ENCODE data around the gene PRKCE.

The PRKCE gene

DNA sequence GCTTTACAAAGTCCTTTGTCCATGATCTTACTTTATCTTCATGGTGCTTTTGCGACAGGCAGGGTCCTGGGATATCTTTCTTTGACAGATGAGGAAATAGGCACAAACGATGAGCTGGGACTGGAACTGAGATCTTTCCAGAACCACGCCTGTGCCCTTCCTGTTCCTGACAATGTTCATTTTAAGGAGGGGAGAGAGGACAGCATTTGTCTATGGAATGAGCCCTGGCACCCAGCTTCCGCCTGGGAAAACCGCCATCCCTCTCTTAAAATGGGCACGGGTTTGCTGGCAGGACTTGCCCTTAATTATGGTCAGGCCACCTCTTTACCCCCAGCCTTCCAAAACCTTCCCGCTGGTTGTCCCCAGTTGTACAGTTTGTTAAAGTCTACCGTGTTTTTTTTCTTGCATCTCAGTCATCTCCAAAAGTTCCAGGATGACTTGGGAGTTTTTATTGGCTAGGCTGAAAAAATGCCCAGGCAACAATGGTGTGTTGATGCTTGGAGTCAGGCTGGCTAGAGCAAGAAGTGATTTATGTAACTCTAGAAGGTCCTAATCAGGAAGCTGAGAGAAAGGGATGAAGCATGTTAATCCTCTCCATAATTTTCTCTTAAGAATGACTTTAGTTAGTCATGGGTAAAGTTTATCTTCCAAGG, 380.8 kb downstream of the PRKCE start:
- Histone ChIP-seq H3K4me1 (ENCODE audit: control insufficient read depth, insufficient read depth, low read length) (peaks cover 15% of the 10 kb centered on the region), H3K4me3 (ENCODE audit: low read length in 2 of 2) (no peak overlapping the region), H3K27ac (ENCODE audit: low read length) (no peak overlapping the region), H3K9ac (ENCODE audit: low read length in 2 of 2) (no peak overlapping the region), H3K36me3 (ENCODE audit: control insufficient read depth in 2 of 2, insufficient read depth in 2 of 2, low read length in 2 of 2) (no peaks in the 10 kb centered on the region), H3K9me3 (ENCODE audit: control insufficient read depth in 2 of 2, low read length in 2 of 2) (no peaks in the 10 kb centered on the region), H3K27me3 (ENCODE audit: control insufficient read depth in 1 of 2, insufficient read depth in 2 of 2, low read length in 2 of 2) (no peaks in the 10 kb centered on the region)

DNA sequence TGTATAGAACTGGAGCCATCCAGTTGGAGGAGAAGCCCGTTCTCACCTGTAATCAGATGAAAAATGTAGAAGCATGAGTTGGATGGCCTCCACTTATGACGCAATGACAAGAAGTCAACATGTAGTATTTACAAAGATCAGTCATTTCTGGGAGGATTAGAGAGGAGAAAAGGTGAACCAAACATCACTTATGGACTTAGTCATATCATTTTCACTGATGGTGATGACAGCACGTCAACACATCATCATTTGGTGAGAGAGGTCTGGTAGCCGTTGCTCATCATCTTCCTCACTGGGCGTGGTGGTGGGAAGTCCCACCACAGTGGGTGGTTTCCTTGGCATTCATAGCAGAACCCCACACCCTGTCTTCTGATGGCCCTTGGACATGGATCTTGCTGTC, 381.5 kb downstream of the PRKCE start:
- no peak overlapping the region for H3K9ac ChIP-seq (ENCODE audit: low read length in 2 of 2)
- H3K27ac ChIP-seq (ENCODE audit: low read length) = no peak overlapping the region
- no peak overlapping the region for H3K4me3 ChIP-seq (ENCODE audit: low read length in 2 of 2)
- H3K4me1 ChIP-seq (ENCODE audit: control insufficient read depth, insufficient read depth, low read length) = peaks cover 15% of the 10 kb centered on the region
- no peaks in the 10 kb centered on the region for H3K36me3 ChIP-seq (ENCODE audit: control insufficient read depth in 2 of 2, insufficient read depth in 2 of 2, low read length in 2 of 2)
- no peaks in the 10 kb centered on the region for H3K9me3 ChIP-seq (ENCODE audit: control insufficient read depth in 2 of 2, low read length in 2 of 2)
- no peaks in the 10 kb centered on the region for H3K27me3 ChIP-seq (ENCODE audit: control insufficient read depth in 1 of 2, insufficient read depth in 2 of 2, low read length in 2 of 2)

DNA sequence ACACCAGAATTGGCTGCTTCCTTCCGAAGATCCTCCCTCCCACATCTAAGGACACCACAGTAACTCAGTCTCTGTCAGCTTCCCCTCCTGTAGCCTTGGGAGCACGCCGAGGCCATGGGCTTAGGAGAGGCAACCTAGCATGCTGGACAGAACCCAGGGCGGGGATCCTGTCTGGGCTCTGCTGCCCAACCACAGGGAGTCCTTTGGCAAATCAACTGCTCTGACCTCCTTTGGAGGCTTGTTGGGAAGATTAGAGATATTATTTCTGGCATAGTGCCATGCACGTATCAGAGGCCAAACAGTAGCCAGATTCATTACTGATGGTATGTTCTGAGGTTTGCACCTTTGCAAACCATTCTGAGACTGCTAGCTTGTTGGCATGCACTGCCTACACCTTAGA, 383.1 kb downstream of the PRKCE start:
- Histone ChIP-seq H3K9me3 (ENCODE audit: control insufficient read depth in 2 of 2, low read length in 2 of 2) (no peaks in the 10 kb centered on the region), H3K4me3 (ENCODE audit: low read length in 2 of 2) (no peak overlapping the region), H3K4me1 (ENCODE audit: control insufficient read depth, insufficient read depth, low read length) (peaks cover 15% of the 10 kb centered on the region), H3K27me3 (ENCODE audit: control insufficient read depth in 1 of 2, insufficient read depth in 2 of 2, low read length in 2 of 2) (no peaks in the 10 kb centered on the region), H3K27ac (ENCODE audit: low read length) (no peak overlapping the region), H3K9ac (ENCODE audit: low read length in 2 of 2) (no peak overlapping the region), H3K36me3 (ENCODE audit: control insufficient read depth in 2 of 2, insufficient read depth in 2 of 2, low read length in 2 of 2) (no peaks in the 10 kb centered on the region)

DNA sequence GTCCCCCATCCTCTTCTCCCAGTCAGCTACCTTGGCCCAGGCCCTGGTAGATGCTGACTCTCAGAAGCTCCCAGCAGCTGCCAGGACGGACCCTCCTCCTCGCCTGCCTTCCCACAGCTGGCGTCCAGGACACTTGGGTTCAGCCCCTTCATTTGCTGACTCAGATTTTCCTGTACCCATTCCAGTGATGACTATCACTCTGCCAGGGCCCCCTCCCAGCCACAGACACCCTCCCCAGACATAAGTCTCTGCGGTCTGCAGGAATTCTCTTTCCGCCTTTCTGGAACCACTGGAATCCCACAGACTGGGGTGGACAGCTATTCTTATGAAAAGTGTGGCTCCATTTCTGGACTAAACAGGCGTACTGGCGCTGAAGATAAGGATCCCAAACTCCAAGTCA, 385.5 kb downstream of the PRKCE start:
- peaks cover 4% of the 10 kb centered on the region for H3K4me1 ChIP-seq (ENCODE audit: control insufficient read depth, insufficient read depth, low read length)
- H3K9me3 ChIP-seq (ENCODE audit: control insufficient read depth in 2 of 2, low read length in 2 of 2) = no peaks in the 10 kb centered on the region
- H3K27ac ChIP-seq (ENCODE audit: low read length) = no peak overlapping the region
- no peak overlapping the region for H3K9ac ChIP-seq (ENCODE audit: low read length in 2 of 2)
- no peaks in the 10 kb centered on the region for H3K36me3 ChIP-seq (ENCODE audit: control insufficient read depth in 2 of 2, insufficient read depth in 2 of 2, low read length in 2 of 2)
- H3K4me3 ChIP-seq (ENCODE audit: low read length in 2 of 2) = no peak overlapping the region
- no peaks in the 10 kb centered on the region for H3K27me3 ChIP-seq (ENCODE audit: control insufficient read depth in 1 of 2, insufficient read depth in 2 of 2, low read length in 2 of 2)

DNA sequence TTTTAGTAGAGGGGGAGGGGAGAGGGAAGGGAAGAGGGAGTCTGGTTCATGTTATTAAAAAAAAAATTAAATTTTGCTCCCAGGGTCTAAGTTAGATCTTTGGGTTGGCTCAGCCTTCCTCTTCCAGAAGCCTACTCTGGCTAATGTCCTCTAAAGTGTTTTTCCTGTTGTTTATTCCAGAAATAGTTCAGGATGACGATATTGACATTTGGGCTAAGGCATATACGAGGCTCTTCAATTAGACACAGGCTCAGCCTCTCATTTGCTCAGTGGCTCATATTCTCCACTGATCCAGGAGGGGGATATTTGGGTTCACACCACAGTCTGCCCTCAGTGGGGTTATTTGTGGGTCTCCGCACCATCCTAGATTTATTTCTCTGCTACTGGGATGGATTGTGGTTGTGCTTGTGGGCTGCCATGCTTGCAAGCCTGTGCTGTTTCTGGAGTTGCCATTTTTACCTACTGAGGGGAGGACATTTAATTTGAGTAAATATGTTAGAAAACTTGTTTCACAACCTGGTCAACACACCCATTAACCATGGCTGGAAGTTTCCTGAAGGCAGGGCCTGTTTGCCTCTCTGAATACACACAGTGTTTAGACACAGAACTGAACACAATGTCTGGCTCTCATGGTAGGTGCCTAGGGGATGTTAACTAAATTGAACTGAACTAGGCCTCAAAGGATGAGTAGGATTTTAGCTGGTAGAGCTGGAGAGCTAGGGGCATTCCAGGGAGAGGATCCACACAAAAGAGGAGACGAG, 388.2 kb downstream of the PRKCE start:
- Histone ChIP-seq H3K27ac (ENCODE audit: low read length) (no peak overlapping the region), H3K27me3 (ENCODE audit: control insufficient read depth in 1 of 2, insufficient read depth in 2 of 2, low read length in 2 of 2) (no peaks in the 10 kb centered on the region), H3K4me3 (ENCODE audit: low read length in 2 of 2) (no peak overlapping the region), H3K9ac (ENCODE audit: low read length in 2 of 2) (no peak overlapping the region), H3K4me1 (ENCODE audit: control insufficient read depth, insufficient read depth, low read length) (no peaks in the 10 kb centered on the region), H3K9me3 (ENCODE audit: control insufficient read depth in 2 of 2, low read length in 2 of 2) (no peaks in the 10 kb centered on the region), H3K36me3 (ENCODE audit: control insufficient read depth in 2 of 2, insufficient read depth in 2 of 2, low read length in 2 of 2) (no peaks in the 10 kb centered on the region)

DNA sequence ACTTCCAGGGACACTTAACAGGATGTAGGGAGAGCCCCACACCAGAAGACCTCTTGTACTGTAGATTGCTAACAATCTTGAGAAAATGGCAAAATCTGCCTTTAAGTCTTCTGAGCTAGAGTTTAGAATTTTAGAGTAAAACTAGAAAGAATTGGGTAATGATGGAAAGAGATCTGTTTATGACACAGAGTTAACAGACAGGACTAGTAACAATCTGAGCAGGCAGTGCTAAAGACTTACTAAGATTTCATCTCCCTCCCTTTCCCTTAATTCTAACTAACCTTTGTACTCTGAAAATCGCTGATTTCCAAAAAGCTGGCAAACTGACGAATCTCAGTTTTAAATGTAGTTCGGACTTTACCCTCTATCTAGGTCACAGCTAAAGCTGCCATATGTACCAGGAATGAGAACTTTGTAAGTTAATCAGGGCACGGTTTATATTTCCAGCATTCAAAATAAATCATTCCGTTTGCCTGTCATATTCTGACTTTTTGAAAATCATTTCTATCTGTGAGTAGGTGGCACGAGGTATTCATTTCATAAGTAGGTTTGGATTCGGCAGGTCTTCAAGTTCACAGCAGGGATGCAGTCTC, 389.2 kb downstream of the PRKCE start:
- H3K27ac ChIP-seq (ENCODE audit: low read length) = no peak overlapping the region
- H3K9me3 ChIP-seq (ENCODE audit: control insufficient read depth in 2 of 2, low read length in 2 of 2) = no peaks in the 10 kb centered on the region
- no peak overlapping the region for H3K9ac ChIP-seq (ENCODE audit: low read length in 2 of 2)
- H3K27me3 ChIP-seq (ENCODE audit: control insufficient read depth in 1 of 2, insufficient read depth in 2 of 2, low read length in 2 of 2) = no peaks in the 10 kb centered on the region
- H3K36me3 ChIP-seq (ENCODE audit: control insufficient read depth in 2 of 2, insufficient read depth in 2 of 2, low read length in 2 of 2) = peaks cover 0 to 3% of the 10 kb centered on the region in 2 donors
- H3K4me1 ChIP-seq (ENCODE audit: control insufficient read depth, insufficient read depth, low read length) = no peaks in the 10 kb centered on the region
- no peak overlapping the region for H3K4me3 ChIP-seq (ENCODE audit: low read length in 2 of 2)

DNA sequence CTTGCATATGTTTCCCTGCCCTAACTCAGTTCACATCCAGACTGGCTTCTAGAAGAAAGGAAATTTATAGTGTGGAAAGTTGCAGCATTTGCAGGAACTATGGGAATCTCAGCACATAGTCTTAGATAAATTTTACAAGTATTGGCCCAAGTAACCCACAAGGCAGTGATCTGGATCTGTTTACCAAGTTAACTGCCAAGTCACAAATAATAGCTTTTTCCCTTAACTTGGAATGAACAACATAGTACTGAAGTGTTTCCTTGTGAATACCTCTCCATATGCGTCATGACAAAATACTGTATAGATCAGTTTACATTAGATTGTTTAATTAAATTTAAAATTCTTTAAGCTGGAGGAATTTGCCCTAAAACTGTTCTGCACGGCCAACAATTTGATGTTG, 390.0 kb downstream of the PRKCE start:
- no peak overlapping the region for H3K4me3 ChIP-seq (ENCODE audit: low read length in 2 of 2)
- H3K27me3 ChIP-seq (ENCODE audit: control insufficient read depth in 1 of 2, insufficient read depth in 2 of 2, low read length in 2 of 2) = no peaks in the 10 kb centered on the region
- H3K9ac ChIP-seq (ENCODE audit: low read length in 2 of 2) = no peak overlapping the region
- H3K9me3 ChIP-seq (ENCODE audit: control insufficient read depth in 2 of 2, low read length in 2 of 2) = no peaks in the 10 kb centered on the region
- H3K4me1 ChIP-seq (ENCODE audit: control insufficient read depth, insufficient read depth, low read length) = no peaks in the 10 kb centered on the region
- H3K27ac ChIP-seq (ENCODE audit: low read length) = no peak overlapping the region
- H3K36me3 ChIP-seq (ENCODE audit: control insufficient read depth in 2 of 2, insufficient read depth in 2 of 2, low read length in 2 of 2) = peaks cover 3 to 4% of the 10 kb centered on the region in 2 donors

DNA sequence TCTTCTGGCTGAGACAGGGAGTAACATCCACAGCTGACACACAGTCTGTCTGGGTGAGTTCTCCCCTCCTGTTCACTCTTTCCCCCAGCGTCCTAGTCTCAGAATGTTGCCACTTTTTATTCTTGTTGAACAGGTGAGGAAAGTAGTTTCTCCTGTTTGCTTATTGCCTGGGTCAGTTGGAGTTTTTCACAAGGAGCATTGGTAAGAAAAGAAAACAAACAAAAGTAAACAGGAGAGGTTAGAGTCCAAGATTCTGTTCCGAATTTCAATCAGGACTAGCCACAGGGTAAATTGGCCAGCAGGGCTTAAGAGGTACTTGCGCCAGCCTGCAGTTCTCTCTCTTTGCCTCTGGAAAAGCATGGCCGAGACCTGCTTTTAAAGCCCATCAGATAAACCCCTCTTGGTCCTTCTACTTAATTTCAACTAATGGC, 390.7 kb downstream of the PRKCE start:
- Histone ChIP-seq H3K27ac (ENCODE audit: low read length) (no peak overlapping the region), H3K4me1 (ENCODE audit: control insufficient read depth, insufficient read depth, low read length) (no peaks in the 10 kb centered on the region), H3K4me3 (ENCODE audit: low read length in 2 of 2) (no peak overlapping the region), H3K9me3 (ENCODE audit: control insufficient read depth in 2 of 2, low read length in 2 of 2) (no peaks in the 10 kb centered on the region), H3K9ac (ENCODE audit: low read length in 2 of 2) (no peak overlapping the region), H3K27me3 (ENCODE audit: control insufficient read depth in 1 of 2, insufficient read depth in 2 of 2, low read length in 2 of 2) (no peaks in the 10 kb centered on the region), H3K36me3 (ENCODE audit: control insufficient read depth in 2 of 2, insufficient read depth in 2 of 2, low read length in 2 of 2) (peaks cover 3 to 6% of the 10 kb centered on the region in 2 donors)

DNA sequence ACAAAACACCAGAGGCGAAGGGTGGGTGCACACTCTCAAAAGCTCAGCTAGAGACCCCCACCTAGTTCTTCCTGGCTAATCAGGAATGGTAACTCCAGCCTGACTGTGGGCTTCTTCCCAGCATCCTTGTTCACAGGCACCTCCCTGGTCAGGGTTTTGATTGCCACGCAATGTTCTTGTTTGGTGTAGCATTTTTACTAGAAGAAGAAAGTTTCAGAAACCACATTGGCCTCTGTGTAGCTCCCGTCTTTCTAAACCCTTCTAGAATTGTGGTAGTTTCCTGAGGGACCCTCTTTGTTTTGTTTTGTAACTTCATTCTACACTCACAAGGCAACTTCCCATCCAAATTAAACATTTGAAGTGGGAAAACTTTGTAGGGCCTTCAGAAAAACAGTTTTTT, 391.2 kb downstream of the PRKCE start:
- H3K36me3 ChIP-seq (ENCODE audit: control insufficient read depth in 2 of 2, insufficient read depth in 2 of 2, low read length in 2 of 2) = peaks cover 3 to 6% of the 10 kb centered on the region in 2 donors
- no peaks in the 10 kb centered on the region for H3K4me1 ChIP-seq (ENCODE audit: control insufficient read depth, insufficient read depth, low read length)
- H3K4me3 ChIP-seq (ENCODE audit: low read length in 2 of 2) = no peak overlapping the region
- H3K9ac ChIP-seq (ENCODE audit: low read length in 2 of 2) = no peak overlapping the region
- no peak overlapping the region for H3K27ac ChIP-seq (ENCODE audit: low read length)
- no peaks in the 10 kb centered on the region for H3K9me3 ChIP-seq (ENCODE audit: control insufficient read depth in 2 of 2, low read length in 2 of 2)
- no peaks in the 10 kb centered on the region for H3K27me3 ChIP-seq (ENCODE audit: control insufficient read depth in 1 of 2, insufficient read depth in 2 of 2, low read length in 2 of 2)

DNA sequence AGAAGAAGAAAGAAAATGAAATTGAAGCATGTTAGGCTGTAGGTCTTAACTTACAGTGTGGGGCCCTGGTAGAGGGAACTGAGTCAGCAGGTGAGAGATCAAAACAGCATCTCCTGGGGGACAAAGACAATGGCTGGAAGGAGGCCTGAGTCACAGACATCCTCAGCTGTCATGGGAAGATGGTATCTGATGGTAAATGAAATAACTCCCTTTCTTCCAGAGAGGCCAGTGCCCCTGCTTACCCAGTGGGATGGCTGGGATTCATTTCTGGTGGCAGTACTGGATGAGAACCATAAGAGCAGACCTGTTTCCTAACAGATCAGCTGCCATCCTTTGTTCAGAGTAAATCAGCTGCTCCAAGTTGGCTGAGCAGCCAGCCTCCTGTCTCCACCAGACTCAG, 394.4 kb downstream of the PRKCE start:
- H3K27me3 ChIP-seq (ENCODE audit: control insufficient read depth in 1 of 2, insufficient read depth in 2 of 2, low read length in 2 of 2) = no peaks in the 10 kb centered on the region
- no peak overlapping the region for H3K4me3 ChIP-seq (ENCODE audit: low read length in 2 of 2)
- H3K4me1 ChIP-seq (ENCODE audit: control insufficient read depth, insufficient read depth, low read length) = no peaks in the 10 kb centered on the region
- H3K9ac ChIP-seq (ENCODE audit: low read length in 2 of 2) = no peak overlapping the region
- peaks cover 3 to 13% of the 10 kb centered on the region in 2 donors for H3K36me3 ChIP-seq (ENCODE audit: control insufficient read depth in 2 of 2, insufficient read depth in 2 of 2, low read length in 2 of 2)
- no peaks in the 10 kb centered on the region for H3K9me3 ChIP-seq (ENCODE audit: control insufficient read depth in 2 of 2, low read length in 2 of 2)
- no peak overlapping the region for H3K27ac ChIP-seq (ENCODE audit: low read length)

DNA sequence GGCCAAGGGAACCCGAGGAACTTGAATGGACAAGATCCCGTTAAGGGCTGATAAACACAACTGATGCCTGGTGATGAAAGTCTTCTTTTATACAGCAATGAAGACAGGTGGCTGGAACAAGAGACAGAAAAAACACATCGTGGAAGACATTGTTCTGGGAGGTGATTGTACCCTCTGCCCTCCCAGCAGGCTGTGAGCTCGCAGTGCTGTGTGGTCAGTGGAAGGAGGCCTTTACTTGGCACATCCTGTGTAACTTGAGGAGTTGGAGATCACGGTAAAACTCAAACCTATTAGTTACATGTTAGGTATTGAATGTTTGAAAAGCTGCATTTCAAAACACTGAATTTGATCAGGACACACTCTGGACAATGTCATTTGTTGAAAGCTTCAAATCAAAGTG, 395.8 kb downstream of the PRKCE start:
- H3K9me3 ChIP-seq (ENCODE audit: control insufficient read depth in 2 of 2, low read length in 2 of 2) = no peaks in the 10 kb centered on the region
- no peaks in the 10 kb centered on the region for H3K4me1 ChIP-seq (ENCODE audit: control insufficient read depth, insufficient read depth, low read length)
- no peaks in the 10 kb centered on the region for H3K27me3 ChIP-seq (ENCODE audit: control insufficient read depth in 1 of 2, insufficient read depth in 2 of 2, low read length in 2 of 2)
- H3K27ac ChIP-seq (ENCODE audit: low read length) = no peak overlapping the region
- H3K36me3 ChIP-seq (ENCODE audit: control insufficient read depth in 2 of 2, insufficient read depth in 2 of 2, low read length in 2 of 2) = peaks cover 3 to 16% of the 10 kb centered on the region in 2 donors
- no peak overlapping the region for H3K4me3 ChIP-seq (ENCODE audit: low read length in 2 of 2)
- H3K9ac ChIP-seq (ENCODE audit: low read length in 2 of 2) = no peak overlapping the region
